Measurements from ENCODE around the gene C10orf105.

The C10orf105 gene

GRCh38 chr10:71685554-71686232 lies 33.9 kb downstream of the C10orf105 start:
- no peak overlapping the region for H3K4me3 ChIP-seq (ENCODE audit: low read depth, low read length)
- no peak for TF ChIP-seq CTCF (IDR thresholded peaks at IDR 0.05; ENCODE audit: low read depth, low read length, missing control alignments)
- no peak for DNase-seq (ENCODE audit: low read depth)

- no peak for DNase-seq (ENCODE audit: low read depth)
Observed at GRCh38 chr10:71684356-71685173, 35.0 kb downstream of the C10orf105 start.

DNA sequence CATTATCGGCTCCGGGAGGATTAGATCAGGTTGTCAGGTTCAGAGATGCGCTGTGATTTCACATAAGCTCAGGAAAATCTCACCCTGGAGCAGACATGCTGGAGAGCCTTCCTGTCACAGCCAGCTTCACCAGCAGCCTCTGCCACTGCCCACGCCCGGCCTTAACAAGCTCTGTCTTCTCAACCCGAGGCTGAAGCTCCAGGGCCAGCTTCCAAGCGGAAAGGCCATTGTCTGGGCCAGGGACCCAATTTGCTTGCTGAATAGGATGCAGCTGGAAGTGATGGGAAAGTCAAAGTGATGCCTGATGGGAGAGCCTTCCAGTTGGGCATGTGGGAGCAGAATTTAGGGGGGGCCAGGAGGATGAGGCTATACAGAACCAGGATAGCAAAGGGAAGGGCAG lies 36.3 kb downstream of the C10orf105 start:
- H3K4me3 ChIP-seq (ENCODE audit: low read depth, low read length): no peak overlapping the region
- no peak for TF ChIP-seq CTCF (IDR thresholded peaks at IDR 0.05; ENCODE audit: low read depth, low read length, missing control alignments)
- DNase-seq (ENCODE audit: low read depth): no peak

More at GRCh38 chr10:71684356-71685173, 35.0 kb downstream of the C10orf105 start:
- H3K4me3 ChIP-seq (ENCODE audit: low read depth, low read length): no peak overlapping the region
- TF ChIP-seq CTCF (IDR thresholded peaks at IDR 0.05; ENCODE audit: low read depth, low read length, missing control alignments): no peak

GRCh38 chr10:71681977-71682376 lies 37.6 kb downstream of the C10orf105 start:
- no peak overlapping the region for H3K4me3 ChIP-seq (ENCODE audit: low read depth, low read length)
- no peak for DNase-seq (ENCODE audit: low read depth)
- no peak for TF ChIP-seq CTCF (IDR thresholded peaks at IDR 0.05; ENCODE audit: low read depth, low read length, missing control alignments)

GRCh38 chr10:71679425-71679824 lies 40.2 kb downstream of the C10orf105 start:
- DNase-seq (ENCODE audit: low read depth): no peak
- H3K4me3 ChIP-seq (ENCODE audit: low read depth, low read length): no peak overlapping the region
- no peak for TF ChIP-seq CTCF (IDR thresholded peaks at IDR 0.05; ENCODE audit: low read depth, low read length, missing control alignments)

DNA sequence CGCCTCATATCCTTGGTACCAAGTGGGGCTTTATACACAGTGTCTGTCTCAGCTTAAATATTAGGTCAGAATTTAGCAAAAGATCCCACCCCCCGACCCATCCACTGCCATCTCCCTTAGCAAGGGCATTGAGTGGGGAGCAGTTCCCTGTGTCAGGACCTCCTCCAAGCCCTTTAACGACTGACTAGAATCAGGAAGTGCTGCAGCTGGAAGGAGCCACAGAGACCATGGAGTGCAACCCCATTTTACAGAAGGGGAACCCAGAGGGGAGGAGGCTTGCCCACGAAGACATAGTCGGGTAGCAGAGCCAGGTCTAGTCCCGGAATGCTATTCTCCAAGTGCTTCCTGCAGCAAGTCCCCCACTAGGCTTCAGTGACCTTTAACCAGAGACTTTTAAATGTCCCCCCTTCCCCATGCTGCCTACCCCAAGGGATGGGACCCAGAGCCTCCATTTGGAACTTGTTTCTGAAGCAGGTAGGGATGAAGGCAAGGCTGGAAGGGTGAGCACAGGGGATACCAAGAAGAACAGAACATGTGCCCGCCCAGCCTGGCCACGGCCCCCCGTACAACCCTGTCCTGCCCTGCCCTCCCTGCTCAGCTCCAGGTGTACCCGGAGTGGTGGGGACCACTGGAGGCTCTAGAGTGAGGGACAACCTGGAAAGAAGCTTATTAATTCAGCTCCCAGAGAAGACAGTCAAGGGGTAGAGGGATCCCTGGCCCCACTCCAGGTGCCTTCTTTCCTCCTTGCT lies 41.3 kb downstream of the C10orf105 start:
- no peak for DNase-seq (ENCODE audit: low read depth)
- H3K4me3 ChIP-seq (ENCODE audit: low read depth, low read length): no peak overlapping the region
- TF ChIP-seq CTCF (IDR thresholded peaks at IDR 0.05; ENCODE audit: low read depth, low read length, missing control alignments): no peak

All from GM12864 (cell line).